ENCODE measurements around the gene HRH2.

HRH2 gene

GRCh38 chr5:175680020-175680419, 22.1 kb downstream of the HRH2 start:
- no peak for DNase-seq (ENCODE audit: extremely low read depth, low read depth)
- TF ChIP-seq, protein P1, sequence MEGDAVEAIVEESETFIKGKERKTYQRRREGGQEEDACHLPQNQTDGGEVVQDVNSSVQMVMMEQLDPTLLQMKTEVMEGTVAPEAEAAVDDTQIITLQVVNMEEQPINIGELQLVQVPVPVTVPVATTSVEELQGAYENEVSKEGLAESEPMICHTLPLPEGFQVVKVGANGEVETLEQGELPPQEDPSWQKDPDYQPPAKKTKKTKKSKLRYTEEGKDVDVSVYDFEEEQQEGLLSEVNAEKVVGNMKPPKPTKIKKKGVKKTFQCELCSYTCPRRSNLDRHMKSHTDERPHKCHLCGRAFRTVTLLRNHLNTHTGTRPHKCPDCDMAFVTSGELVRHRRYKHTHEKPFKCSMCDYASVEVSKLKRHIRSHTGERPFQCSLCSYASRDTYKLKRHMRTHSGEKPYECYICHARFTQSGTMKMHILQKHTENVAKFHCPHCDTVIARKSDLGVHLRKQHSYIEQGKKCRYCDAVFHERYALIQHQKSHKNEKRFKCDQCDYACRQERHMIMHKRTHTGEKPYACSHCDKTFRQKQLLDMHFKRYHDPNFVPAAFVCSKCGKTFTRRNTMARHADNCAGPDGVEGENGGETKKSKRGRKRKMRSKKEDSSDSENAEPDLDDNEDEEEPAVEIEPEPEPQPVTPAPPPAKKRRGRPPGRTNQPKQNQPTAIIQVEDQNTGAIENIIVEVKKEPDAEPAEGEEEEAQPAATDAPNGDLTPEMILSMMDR (IDR thresholded peaks at IDR 0.05; ENCODE audit: low read depth, low read length, missing control alignments), result no peak
- H3K4me3 ChIP-seq (replicated peaks; ENCODE audit: low read depth, low read length), result no peak overlapping the region

DNA sequence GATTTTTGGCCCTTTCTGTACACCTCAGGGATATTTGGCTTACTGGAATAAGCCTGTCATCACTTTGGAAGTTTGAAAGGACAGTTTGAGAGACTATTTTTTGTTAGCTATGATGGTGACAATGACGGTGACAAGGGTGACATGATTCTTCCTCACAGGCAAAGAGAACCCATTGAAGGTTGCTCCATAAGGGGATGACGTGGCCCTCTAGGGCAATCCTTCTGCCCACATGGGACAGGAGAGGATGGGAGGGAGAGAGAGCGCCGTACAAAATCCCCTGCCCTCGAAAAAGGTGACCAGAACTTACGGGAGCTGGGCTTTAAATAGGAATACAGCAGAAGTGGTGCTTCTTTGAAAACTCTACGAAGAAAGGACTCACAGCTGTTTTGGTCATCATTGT, 22.6 kb downstream of the HRH2 start:
- DNase-seq (ENCODE audit: extremely low read depth, low read depth), result no peak
- no peak overlapping the region for H3K4me3 ChIP-seq (replicated peaks; ENCODE audit: low read depth, low read length)
- TF ChIP-seq, protein P1 (IDR thresholded peaks at IDR 0.05; ENCODE audit: low read depth, low read length, missing control alignments), result no peak

GRCh38 chr5:175681045-175681967, 23.4 kb downstream of the HRH2 start:
- TF ChIP-seq, protein P1 (IDR thresholded peaks at IDR 0.05; ENCODE audit: low read depth, low read length, missing control alignments), result no peak
- no peak for DNase-seq (ENCODE audit: extremely low read depth, low read depth)
- H3K4me3 ChIP-seq (replicated peaks; ENCODE audit: low read depth, low read length), result no peak overlapping the region

DNA sequence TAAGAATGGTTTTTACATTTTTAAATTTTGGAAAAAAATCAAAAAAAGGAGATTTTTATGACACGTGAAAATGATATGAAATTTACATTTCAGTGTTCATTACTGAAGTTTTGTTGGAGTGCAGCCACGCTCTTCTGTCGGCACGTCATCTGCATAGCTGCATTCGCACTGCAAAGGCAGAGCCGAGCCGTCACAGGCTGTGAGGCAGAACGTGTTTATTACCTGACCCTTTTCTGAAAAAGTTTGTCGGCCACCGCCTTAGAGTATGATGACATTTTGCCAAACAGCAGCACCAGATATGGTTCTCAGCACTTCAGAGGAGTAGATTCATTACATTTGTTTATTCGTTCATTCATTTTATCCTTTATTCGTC, 24.1 kb downstream of the HRH2 start:
- H3K4me3 ChIP-seq (replicated peaks; ENCODE audit: low read depth, low read length), result no peak overlapping the region
- TF ChIP-seq, protein P1 (IDR thresholded peaks at IDR 0.05; ENCODE audit: low read depth, low read length, missing control alignments), result no peak
- DNase-seq (ENCODE audit: extremely low read depth, low read depth), result no peak

GRCh38 chr5:175682664-175683063, 24.8 kb downstream of the HRH2 start:
- TF ChIP-seq, protein P1 (IDR thresholded peaks at IDR 0.05; ENCODE audit: low read depth, low read length, missing control alignments), result no peak
- no peak overlapping the region for H3K4me3 ChIP-seq (replicated peaks; ENCODE audit: low read depth, low read length)
- no peak for DNase-seq (ENCODE audit: extremely low read depth, low read depth)

DNA sequence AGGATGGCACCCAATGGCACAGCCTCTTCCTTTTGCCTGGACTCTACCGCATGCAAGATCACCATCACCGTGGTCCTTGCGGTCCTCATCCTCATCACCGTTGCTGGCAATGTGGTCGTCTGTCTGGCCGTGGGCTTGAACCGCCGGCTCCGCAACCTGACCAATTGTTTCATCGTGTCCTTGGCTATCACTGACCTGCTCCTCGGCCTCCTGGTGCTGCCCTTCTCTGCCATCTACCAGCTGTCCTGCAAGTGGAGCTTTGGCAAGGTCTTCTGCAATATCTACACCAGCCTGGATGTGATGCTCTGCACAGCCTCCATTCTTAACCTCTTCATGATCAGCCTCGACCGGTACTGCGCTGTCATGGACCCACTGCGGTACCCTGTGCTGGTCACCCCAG, 25.4 kb downstream of the HRH2 start:
- no peak for DNase-seq (ENCODE audit: extremely low read depth, low read depth)
- TF ChIP-seq, protein P1 (IDR thresholded peaks at IDR 0.05; ENCODE audit: low read depth, low read length, missing control alignments), result no peak
- H3K4me3 ChIP-seq (replicated peaks; ENCODE audit: low read depth, low read length), result no peak overlapping the region
